DOHH2 (cell line): Measurements from ENCODE around the gene EDC3.

Experiments used
- H3F3A ChIP-seq: fragments of 200-600 bp; sonication (generic), shearing (Covaris generic); 2 replicates; pipeline ENCODE4 v1.6.0; 2016; ENCODE audit warnings: antibody characterized with exemption, mild to moderate bottlenecking; ENCODE audit not compliant: control insufficient read depth, insufficient read depth
- H3K27ac ChIP-seq: fragments of 200-600 bp; sonication (generic); 2 replicates; pipeline ENCODE4 v1.5.1; 2014; ENCODE audit warnings: low read depth, mild to moderate bottlenecking, low read length, moderate library complexity
- H3K27me3 ChIP-seq: fragments of 200-600 bp; sonication (generic); 2 replicates; pipeline ENCODE4 v1.6.1; 2014; ENCODE audit warnings: mild to moderate bottlenecking, low read length, mixed read lengths; ENCODE audit not compliant: control insufficient read depth
- H3K36me3 ChIP-seq: fragments of 200-600 bp; sonication (generic); 2 replicates; pipeline ENCODE4 v1.6.1; 2014; ENCODE audit warnings: mild to moderate bottlenecking, low read length, moderate library complexity, mixed read lengths; ENCODE audit not compliant: control insufficient read depth
- H3K4me1 ChIP-seq: fragments of 200-600 bp; sonication (generic); 2 replicates; pipeline ENCODE4 v1.6.1; 2014; ENCODE audit warnings: mild to moderate bottlenecking, low read length, mixed read lengths; ENCODE audit not compliant: control insufficient read depth
- H3K4me2 ChIP-seq: fragments of 200-600 bp; sonication (generic); 2 replicates; pipeline ENCODE4 v1.6.0; 2014; ENCODE audit warnings: mild to moderate bottlenecking, low read length, moderate library complexity
- H3K4me3 ChIP-seq: fragments of 200-600 bp; sonication (generic); 2 replicates; pipeline ENCODE4 v1.5.1; 2014; ENCODE audit warnings: mild to moderate bottlenecking, low read length, mixed read lengths
- H3K79me2 ChIP-seq: fragments of 200-600 bp; sonication (generic); 2 replicates; pipeline ENCODE4 v1.6.1; 2014; ENCODE audit warnings: mild to moderate bottlenecking, low read length, mixed read lengths; ENCODE audit not compliant: control insufficient read depth
- H3K9me2 ChIP-seq: fragments of 200-600 bp; sonication (generic); replicated peaks from 2 replicates; pipeline ENCODE4 v1.6.1; 2014; ENCODE audit warnings: mild to moderate bottlenecking, low read length, mixed read lengths; ENCODE audit not compliant: control insufficient read depth
- H3K9me3 ChIP-seq: fragments of 200-600 bp; sonication (generic); 2 replicates; pipeline ENCODE4 v1.6.1; 2014; ENCODE audit warnings: antibody characterized with exemption, low read length, mixed read lengths; ENCODE audit not compliant: control insufficient read depth, insufficient read depth
- H4K20me1 ChIP-seq: fragments of 200-600 bp; sonication (generic); 2 replicates; pipeline ENCODE4 v1.6.0; 2014; ENCODE audit warnings: low read depth, mild to moderate bottlenecking, antibody characterized with exemption, low read length, moderate library complexity; ENCODE audit not compliant: control insufficient read depth, insufficient read depth
- CTCF ChIP-seq: fragments of 200-600 bp; sonication (generic); IDR thresholded peaks from one replicate; pipeline ENCODE4 v1.5.1; 2014; ENCODE audit warnings: antibody characterized with exemption, mild to moderate bottlenecking, low read depth, low read length; ENCODE audit not compliant: poor library complexity, severe bottlenecking
- EZH2phosphoT487 ChIP-seq: fragments of 200-600 bp; sonication (generic); IDR thresholded peaks from 2 replicates; pipeline ENCODE4 v1.6.1; 2017; ENCODE audit warnings: borderline replicate concordance, mild to moderate bottlenecking, antibody characterized with exemption, low read length, moderate library complexity, mixed read lengths

Gene EDC3

GRCh38 chr15:74608786-74609185 is 87.0 kb downstream of the EDC3 start:
- no peak for TF ChIP-seq EZH2phosphoT487
- TF ChIP-seq CTCF = no peak
- Histone ChIP-seq H3K27ac (no peak overlapping the region), H3K79me2 (no peaks in the 10 kb centered on the region), H3K9me2 (no peaks in the 10 kb centered on the region), H4K20me1 (no peaks in the 10 kb centered on the region), H3K9me3 (no peaks in the 10 kb centered on the region), H3F3A (0 out of 2 replicates have a peak, but pooled peaks cover 2% of the 10 kb centered on the region), H3K4me3 (no peak overlapping the region), H3K4me1 (no peaks in the 10 kb centered on the region), H3K4me2 (no peak overlapping the region), H3K36me3 (no peaks in the 10 kb centered on the region), H3K27me3 (peaks cover 10% of the 10 kb centered on the region; the same call in 1 of the 2 replicates)

GRCh38 chr15:74605795-74606150 is 90.1 kb downstream of the EDC3 start:
- peaks cover 2% of the 10 kb centered on the region; the same call in 1 of the 2 replicates for H3K27me3 ChIP-seq
- H3K36me3 ChIP-seq = no peaks in the 10 kb centered on the region
- no peak overlapping the region for H3K27ac ChIP-seq
- no peaks in the 10 kb centered on the region for H3K9me3 ChIP-seq
- no peaks in the 10 kb centered on the region for H3K9me2 ChIP-seq
- no peak for TF ChIP-seq CTCF
- no peak for TF ChIP-seq EZH2phosphoT487
- no peak overlapping the region for H3K4me3 ChIP-seq
- no peaks in the 10 kb centered on the region for H3K79me2 ChIP-seq
- no peaks in the 10 kb centered on the region for H3F3A ChIP-seq
- no peak overlapping the region for H3K4me2 ChIP-seq
- H3K4me1 ChIP-seq = no peaks in the 10 kb centered on the region
- H4K20me1 ChIP-seq = no peaks in the 10 kb centered on the region

GRCh38 chr15:74604983-74605794 is 90.6 kb downstream of the EDC3 start:
- Histone ChIP-seq H3K4me3 (no peak overlapping the region), H3K79me2 (no peaks in the 10 kb centered on the region), H3F3A (no peaks in the 10 kb centered on the region), H3K36me3 (no peaks in the 10 kb centered on the region), H3K4me1 (no peaks in the 10 kb centered on the region), H3K27ac (no peak overlapping the region), H3K4me2 (no peak overlapping the region), H4K20me1 (no peaks in the 10 kb centered on the region), H3K9me3 (no peaks in the 10 kb centered on the region), H3K9me2 (no peaks in the 10 kb centered on the region), H3K27me3 (peaks cover 2% of the 10 kb centered on the region; the same call in 1 of the 2 replicates)
- TF ChIP-seq EZH2phosphoT487 (no peak), CTCF (no peak)
